Liver (tissue), 9 donors: ENCODE measurements around the gene SH2B3. TPM values are rescaled to one million over a fixed set of nuclear protein-coding genes. Genes with fewer than 3 reads are reported as not detected.

Source experiments
- DNase-seq: peaks from one replicate; pipeline ENCODE4 v3.0.0-alpha.2; 2017; ENCODE audit warnings: low spot score
- H3K27ac ChIP-seq, 2 donors: one replicate each; pipeline ENCODE4 v1.7.0; 2013; ENCODE audit warnings: inconsistent platforms in 2 of 2, low read length in 2 of 2, control low read depth in 1 of 2, low read depth in 1 of 2, mild to moderate bottlenecking in 1 of 2
- H3K27me3 ChIP-seq, 4 donors: one replicate each; pipeline versions ENCODE4 v1.6.1 to v1.7.0; 2013; ENCODE audit warnings: low read length in 3 of 4, inconsistent platforms in 1 of 4, mild to moderate bottlenecking in 1 of 4, moderate library complexity in 1 of 4; ENCODE audit not compliant: control insufficient read depth in 4 of 4, insufficient read depth in 4 of 4
- H3K36me3 ChIP-seq, 4 donors: one replicate each; pipeline versions ENCODE4 v1.6.1 to v1.7.0; 2013; ENCODE audit warnings: low read length in 3 of 4, mild to moderate bottlenecking in 3 of 4, low read depth in 1 of 4, moderate library complexity in 1 of 4; ENCODE audit not compliant: control insufficient read depth in 4 of 4, insufficient read depth in 3 of 4
- H3K4me1 ChIP-seq, 4 donors: one replicate each; pipeline versions ENCODE4 v1.6.1 to v1.7.0; 2013; ENCODE audit warnings: low read length in 3 of 4, mild to moderate bottlenecking in 3 of 4, moderate library complexity in 1 of 4; ENCODE audit not compliant: control insufficient read depth in 4 of 4, insufficient read depth in 4 of 4
- H3K4me3 ChIP-seq, 3 donors: one replicate each; pipeline versions ENCODE4 v1.6.1 to v1.7.0; 2013; ENCODE audit warnings: low read length in 3 of 3, control low read depth in 1 of 3, low read depth in 1 of 3, mild to moderate bottlenecking in 1 of 3
- H3K9ac ChIP-seq, 2 donors: one replicate each; pipeline ENCODE4 v1.7.0; 2013; ENCODE audit warnings: low read length in 2 of 2, mild to moderate bottlenecking in 2 of 2, moderate library complexity in 2 of 2, control low read depth in 1 of 2, low read depth in 1 of 2
- H3K9me3 ChIP-seq, 4 donors: one replicate each; pipeline versions ENCODE4 v1.6.1 to v1.7.0; 2013; ENCODE audit warnings: low read length in 3 of 4; ENCODE audit not compliant: control insufficient read depth in 4 of 4
- FOXA1 ChIP-seq: IDR thresholded peaks from 2 replicates; pipeline ENCODE4 v1.6.1; 2016; ENCODE audit warnings: antibody characterized with exemption
- FOXA2 ChIP-seq: IDR thresholded peaks from 2 replicates; pipeline ENCODE4 v1.6.1; 2016; ENCODE audit warnings: antibody characterized with exemption
- HNF4A ChIP-seq, 2 donors: conservative IDR thresholded peaks; 2 replicates each; pipeline ENCODE4 v1.6.1; 2016; ENCODE audit warnings: antibody characterized with exemption in 2 of 2, mild to moderate bottlenecking in 2 of 2
- HNF4G ChIP-seq: IDR thresholded peaks from 2 replicates; pipeline ENCODE4 v1.6.1; 2016; ENCODE audit warnings: antibody characterized with exemption
- JUND ChIP-seq, 2 donors: IDR thresholded peaks; 2 replicates each; pipeline ENCODE4 v1.6.1; 2016; ENCODE audit warnings: antibody characterized with exemption in 2 of 2
- RAD21 ChIP-seq, 2 donors: IDR thresholded peaks; 2 replicates each; pipeline ENCODE4 v1.6.1; 2016; ENCODE audit warnings: antibody characterized with exemption in 2 of 2, mild to moderate bottlenecking in 2 of 2
- SP1 ChIP-seq: IDR thresholded peaks from 2 replicates; pipeline ENCODE4 v1.6.1; 2018; ENCODE audit warnings: antibody characterized with exemption, mild to moderate bottlenecking
- TAF1 ChIP-seq: conservative IDR thresholded peaks from 2 replicates; pipeline ENCODE4 v1.6.1; 2016; ENCODE audit warnings: antibody characterized with exemption, mild to moderate bottlenecking
- ZBTB33 ChIP-seq: IDR thresholded peaks from 2 replicates; pipeline ENCODE4 v1.6.1; 2016; ENCODE audit warnings: antibody characterized with exemption
- WGBS: extraction: QIAGEN DNeasy Blood & Tissue Kit; methylation state at CpG from one replicate; pipeline ENCODE4 v1.1.7; 2013; 5-methylcytosine and 5-hydroxymethylcytosine counted together
- polyA plus RNA-seq, 2 donors: library from polyadenylated mRNA; stranded (reverse) in 1 of 2; unstranded in 1 of 2; fragments of 200-250 nt in 1 of 2; fragments of >200 nt in 1 of 2; fragmentation: Nextera tagmentation in 1 of 2; extraction: Ambion mirVana in 1 of 2; gene quantifications; one replicate each; pipeline versions ENCODE4 v1.2.1 to v1.2.3, GENCODE V29; 2013 to 2015
- total RNA-seq, 2 donors: library from RNA; depleted of rRNA; stranded (reverse); fragments of >200 nt; gene quantifications; one replicate each; pipeline ENCODE4 v1.2.3, GENCODE V29; 2014
- TF ChIP-seq, protein P1 (sequence below): IDR thresholded peaks from 2 replicates; pipeline ENCODE4 v1.6.1; 2016; ENCODE audit warnings: antibody characterized with exemption
- TF ChIP-seq, protein P2 (sequence below): IDR thresholded peaks from 2 replicates; pipeline ENCODE4 v1.6.1; 2016; ENCODE audit warnings: antibody characterized with exemption, mild to moderate bottlenecking
- donor health status: healthy.
- donor health status: healthy.
- donor health status: healthy.
- donor health status: healthy.
- donor health status: healthy.

The SH2B3 gene
- total and polyA plus RNA-seq, 4 donors: 4.4 to 18.7 (median 8.8) TPM

DNA sequence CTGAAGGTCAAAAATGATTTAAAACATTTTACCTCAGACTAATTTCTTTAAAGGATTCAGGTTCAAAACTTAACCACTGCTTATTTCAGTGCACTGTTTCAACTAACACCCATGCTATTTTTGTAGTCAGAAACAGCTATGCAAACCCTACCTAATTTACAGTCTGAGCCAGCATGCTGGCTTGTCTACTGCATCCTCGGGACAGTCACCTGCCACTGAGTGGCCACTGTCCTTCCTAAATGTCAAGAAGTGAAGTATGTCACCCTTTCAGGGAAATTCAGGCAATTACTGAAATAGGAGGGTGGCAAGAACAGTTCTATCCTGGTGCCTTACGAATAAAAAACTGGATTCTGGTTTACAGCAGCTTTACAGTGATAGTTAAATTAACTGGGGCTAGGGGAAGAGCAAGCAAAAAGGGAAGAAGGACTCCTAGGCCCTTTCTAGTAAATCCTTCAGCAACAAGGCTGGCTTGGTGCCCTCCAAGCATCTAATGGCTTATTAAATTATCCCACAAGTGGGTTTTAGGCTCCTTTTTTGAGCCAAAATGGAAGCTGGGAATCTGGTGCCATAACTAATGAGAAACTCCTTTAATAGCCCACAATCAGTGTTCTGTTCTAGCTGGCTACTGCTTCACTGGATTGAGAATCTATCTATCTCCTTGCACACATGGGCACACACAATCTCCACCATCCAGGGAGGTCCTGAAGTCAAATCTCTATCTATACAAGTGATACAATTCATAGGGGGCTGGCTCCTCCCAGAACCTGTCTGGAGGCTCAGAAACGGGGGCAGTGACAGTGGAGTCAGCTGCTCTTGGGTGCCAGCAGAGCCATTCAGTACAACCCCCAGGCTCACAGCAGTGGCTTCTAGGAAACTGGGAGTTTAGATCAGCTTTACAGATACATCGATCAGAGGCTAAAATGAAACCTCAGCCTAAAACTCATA, 43.4 kb downstream of the SH2B3 start:
- Histone ChIP-seq H3K27me3 (no peaks in the 10 kb centered on the region), H3K4me1 (peaks cover 14 to 31% (median 24%) of the 10 kb centered on the region in 4 donors), H3K9me3 (no peaks in the 10 kb centered on the region), H3K4me3 (no peak overlapping the region), H3K36me3 (peaks cover 13 to 45% (median 32%) of the 10 kb centered on the region in 4 donors), H3K9ac (peak overlapping the region in 1 of 2 donors; percentile 1), H3K27ac (peak overlapping the region; percentile 24 to 27)
- 77% methylated on average over 4 of the region's 4 CpGs for WGBS
- peak; percentile 27 for DNase-seq
- TF ChIP-seq FOXA2 (no peak), HNF4G (no peak), RAD21 (IDR thresholded peaks at IDR 0.05) (no peak), JUND (IDR thresholded peaks at IDR 0.05) (no peak)
- TF ChIP-seq, protein P1, sequence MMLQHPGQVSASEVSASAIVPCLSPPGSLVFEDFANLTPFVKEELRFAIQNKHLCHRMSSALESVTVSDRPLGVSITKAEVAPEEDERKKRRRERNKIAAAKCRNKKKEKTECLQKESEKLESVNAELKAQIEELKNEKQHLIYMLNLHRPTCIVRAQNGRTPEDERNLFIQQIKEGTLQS: no peak

GRCh38 chr12:111450676-111451075, 45.0 kb downstream of the SH2B3 start:
- H3K36me3 ChIP-seq: peaks cover 21 to 60% (median 45%) of the 10 kb centered on the region in 4 donors
- TF ChIP-seq, protein P2, sequence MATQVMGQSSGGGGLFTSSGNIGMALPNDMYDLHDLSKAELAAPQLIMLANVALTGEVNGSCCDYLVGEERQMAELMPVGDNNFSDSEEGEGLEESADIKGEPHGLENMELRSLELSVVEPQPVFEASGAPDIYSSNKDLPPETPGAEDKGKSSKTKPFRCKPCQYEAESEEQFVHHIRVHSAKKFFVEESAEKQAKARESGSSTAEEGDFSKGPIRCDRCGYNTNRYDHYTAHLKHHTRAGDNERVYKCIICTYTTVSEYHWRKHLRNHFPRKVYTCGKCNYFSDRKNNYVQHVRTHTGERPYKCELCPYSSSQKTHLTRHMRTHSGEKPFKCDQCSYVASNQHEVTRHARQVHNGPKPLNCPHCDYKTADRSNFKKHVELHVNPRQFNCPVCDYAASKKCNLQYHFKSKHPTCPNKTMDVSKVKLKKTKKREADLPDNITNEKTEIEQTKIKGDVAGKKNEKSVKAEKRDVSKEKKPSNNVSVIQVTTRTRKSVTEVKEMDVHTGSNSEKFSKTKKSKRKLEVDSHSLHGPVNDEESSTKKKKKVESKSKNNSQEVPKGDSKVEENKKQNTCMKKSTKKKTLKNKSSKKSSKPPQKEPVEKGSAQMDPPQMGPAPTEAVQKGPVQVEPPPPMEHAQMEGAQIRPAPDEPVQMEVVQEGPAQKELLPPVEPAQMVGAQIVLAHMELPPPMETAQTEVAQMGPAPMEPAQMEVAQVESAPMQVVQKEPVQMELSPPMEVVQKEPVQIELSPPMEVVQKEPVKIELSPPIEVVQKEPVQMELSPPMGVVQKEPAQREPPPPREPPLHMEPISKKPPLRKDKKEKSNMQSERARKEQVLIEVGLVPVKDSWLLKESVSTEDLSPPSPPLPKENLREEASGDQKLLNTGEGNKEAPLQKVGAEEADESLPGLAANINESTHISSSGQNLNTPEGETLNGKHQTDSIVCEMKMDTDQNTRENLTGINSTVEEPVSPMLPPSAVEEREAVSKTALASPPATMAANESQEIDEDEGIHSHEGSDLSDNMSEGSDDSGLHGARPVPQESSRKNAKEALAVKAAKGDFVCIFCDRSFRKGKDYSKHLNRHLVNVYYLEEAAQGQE: no peak
- TF ChIP-seq SP1 (no peak), FOXA2 (no peak), RAD21 (IDR thresholded peaks at IDR 0.05) (no peak)
- peak overlapping the region in 1 of 2 donors; percentile 4 for H3K27ac ChIP-seq
- no peak overlapping the region for H3K4me3 ChIP-seq
- H3K9ac ChIP-seq: no peak overlapping the region
- peak; percentile 30 for DNase-seq
- no peaks in the 10 kb centered on the region for H3K27me3 ChIP-seq
- 91% methylated on average over 4 of the region's 4 CpGs for WGBS
- H3K4me1 ChIP-seq: peaks cover 9 to 15% (median 12%) of the 10 kb centered on the region in 4 donors
- no peaks in the 10 kb centered on the region for H3K9me3 ChIP-seq

DNA sequence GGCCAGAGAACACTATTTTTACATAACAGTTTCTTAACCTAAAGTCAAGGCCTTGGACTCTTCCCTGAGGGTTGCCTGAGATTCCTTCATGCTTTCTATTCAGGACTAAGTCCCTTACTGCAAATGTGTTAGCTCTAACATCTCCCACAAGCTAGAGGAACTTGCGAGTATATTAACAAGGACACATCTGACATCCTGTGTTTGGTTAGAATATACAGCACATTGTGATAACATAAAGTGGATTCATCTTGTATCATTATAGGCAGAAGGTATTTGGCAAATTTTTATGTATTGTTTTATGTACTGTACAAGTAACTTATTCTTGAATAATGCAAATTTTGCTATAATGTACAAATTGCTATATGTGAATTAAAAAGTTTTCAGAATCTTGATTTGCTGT, 45.5 kb downstream of the SH2B3 start:
- peaks cover 4 to 9% (median 7%) of the 10 kb centered on the region in 4 donors for H3K4me1 ChIP-seq
- H3K27ac ChIP-seq: peak overlapping the region in 1 of 2 donors; percentile 4
- no peak overlapping the region for H3K9ac ChIP-seq
- TF ChIP-seq HNF4G: no peak
- TF ChIP-seq, protein P1: no peak
- TF ChIP-seq, protein P2: no peak
- no peak for TF ChIP-seq FOXA1
- no peak for TF ChIP-seq ZBTB33
- no peak for TF ChIP-seq FOXA2
- no peak for TF ChIP-seq TAF1
- TF ChIP-seq HNF4A (conservative IDR thresholded peaks at IDR 0.05): no peak
- TF ChIP-seq RAD21 (IDR thresholded peaks at IDR 0.05): no peak
- no peak for TF ChIP-seq SP1
- no peak for DNase-seq
- H3K27me3 ChIP-seq: no peaks in the 10 kb centered on the region
- WGBS: 72% methylated on average over 1 of the region's 1 CpG
- peaks cover 25 to 66% (median 49%) of the 10 kb centered on the region in 4 donors for H3K36me3 ChIP-seq
- no peaks in the 10 kb centered on the region for H3K9me3 ChIP-seq
- H3K4me3 ChIP-seq: no peak overlapping the region
